DMS153 treated with DMSO at 0.1 percent for 48 hours (cell line): ENCODE measurements around the gene F3.
A peak's percentile ranks its signal among the peaks of the same experiment; 100 is the strongest.
"Not testable (repeated sequence)": the region's sequence is repeated elsewhere in the genome, so short reads cannot be mapped to it uniquely, and the experiment has no call there.

Experiments
- DNase-seq: peaks from one replicate; lab custom pipeline; 2025; ENCODE audit not compliant: unreplicated experiment; lab: John Stamatoyannopoulos, UW

The F3 gene

GRCh38 chr1:94541246-94542087, at the start of gene F3:
Gene F3 (minus strand): TSS chr1:94541759. CDS start chr1:94541636, 123 bp downstream.
- DNase-seq = peak; percentile 16

- DNase-seq = no peak
Observed at GRCh38 chr1:94590203-94591137, 48.9 kb upstream of the F3 start.

- no peak for DNase-seq
Observed at GRCh38 chr1:94589728-94590127, 48.2 kb upstream of the F3 start.

GRCh38 chr1:94582565-94582964, 41.0 kb upstream of the F3 start:
- DNase-seq = no peak

GRCh38 chr1:94580367-94581115, 39.0 kb upstream of the F3 start:
- no peak for DNase-seq

GRCh38 chr1:94579876-94580294, 38.3 kb upstream of the F3 start:
- no peak for DNase-seq

GRCh38 chr1:94578856-94579255, 37.3 kb upstream of the F3 start:
- DNase-seq = no peak

GRCh38 chr1:94573917-94574316, 32.4 kb upstream of the F3 start:
- not testable (repeated sequence) for DNase-seq

GRCh38 chr1:94572780-94573179, 31.2 kb upstream of the F3 start:
- no peak for DNase-seq

- not testable (repeated sequence) for DNase-seq
Observed at GRCh38 chr1:94570965-94571364, 29.4 kb upstream of the F3 start.

- DNase-seq = not testable (repeated sequence)
Observed at GRCh38 chr1:94568806-94569205, 27.2 kb upstream of the F3 start.

- not testable (repeated sequence) for DNase-seq
Observed at GRCh38 chr1:94567975-94568607, 26.5 kb upstream of the F3 start.

- not testable (repeated sequence) for DNase-seq
Observed at GRCh38 chr1:94566436-94566835, 24.9 kb upstream of the F3 start.

GRCh38 chr1:94565901-94566300, 24.3 kb upstream of the F3 start:
- no peak for DNase-seq

- DNase-seq = no peak
Observed at GRCh38 chr1:94562519-94563260, 21.1 kb upstream of the F3 start.

- DNase-seq = no peak
Observed at GRCh38 chr1:94560333-94560732, 18.8 kb upstream of the F3 start.

GRCh38 chr1:94559921-94560320, 18.4 kb upstream of the F3 start:
- DNase-seq = no peak

GRCh38 chr1:94555091-94555490, 13.5 kb upstream of the F3 start:
- DNase-seq = no peak

GRCh38 chr1:94554580-94554979, 13.0 kb upstream of the F3 start:
- DNase-seq = no peak

GRCh38 chr1:94553931-94554330, 12.4 kb upstream of the F3 start:
- no peak for DNase-seq
